Smooth muscle cell of the brain vasculature (primary cell): ENCODE results near the gene DNAJB5.
"Not testable (repeated sequence)": the region's sequence is repeated elsewhere in the genome, so short reads cannot be mapped to it uniquely, and the experiment has no call there.

Experiments used
- DNase-seq: peaks from one replicate; pipeline ENCODE4 v3.0.0-alpha.2; 2012; ENCODE audit warnings: low read depth, low spot score

DNAJB5 gene

GRCh38 chr9:34989003-34989945, at the start of gene DNAJB5:
Gene DNAJB5, plus strand, starts transcription at chr9:34989745. Its CDS starts 886 bp downstream, at chr9:34990631.
- DNase-seq, result peak; percentile 99

GRCh38 chr9:34939989-34940388, 49.6 kb upstream of the DNAJB5 start:
- DNase-seq, result not testable (repeated sequence)

- DNase-seq, result no peak
These were observed 41.1 kb upstream of the DNAJB5 start for GRCh38 chr9:34948451-34948850.

GRCh38 chr9:34954225-34954624, 35.3 kb upstream of the DNAJB5 start:
- DNase-seq, result no peak

GRCh38 chr9:34956066-34956465, 33.5 kb upstream of the DNAJB5 start:
- DNase-seq, result not testable (repeated sequence)

- no peak for DNase-seq
These were observed 32.9 kb upstream of the DNAJB5 start for GRCh38 chr9:34956648-34957047.

- no peak for DNase-seq
These were observed 31.8 kb upstream of the DNAJB5 start, which contains the start of gene PHF24 for GRCh38 chr9:34957492-34958410. Gene PHF24, plus strand, starts transcription at chr9:34958285. Its CDS starts 13,014 bp downstream, at chr9:34971299.

GRCh38 chr9:34958411-34958982, 31.0 kb upstream of the DNAJB5 start:
- DNase-seq, result no peak

GRCh38 chr9:34959461-34959860, 30.1 kb upstream of the DNAJB5 start:
- DNase-seq, result no peak

GRCh38 chr9:34961574-34962490, 27.7 kb upstream of the DNAJB5 start:
- DNase-seq, result no peak

GRCh38 chr9:34962546-34962945, 27.0 kb upstream of the DNAJB5 start:
- DNase-seq, result no peak

GRCh38 chr9:34963552-34963951, 26.0 kb upstream of the DNAJB5 start:
- DNase-seq, result no peak

GRCh38 chr9:34964458-34964857, 25.1 kb upstream of the DNAJB5 start:
- DNase-seq, result no peak

- no peak for DNase-seq
These were observed 18.3 kb upstream of the DNAJB5 start for GRCh38 chr9:34971146-34971811.

- no peak for DNase-seq
These were observed 14.9 kb upstream of the DNAJB5 start for GRCh38 chr9:34974664-34975063.

- no peak for DNase-seq
These were observed 13.1 kb upstream of the DNAJB5 start for GRCh38 chr9:34976441-34976840.

GRCh38 chr9:34976992-34977391, 12.6 kb upstream of the DNAJB5 start:
- no peak for DNase-seq

- DNase-seq, result no peak
These were observed 9.3 kb upstream of the DNAJB5 start for GRCh38 chr9:34980181-34980761.

GRCh38 chr9:34982361-34982760, 7.2 kb upstream of the DNAJB5 start:
- DNase-seq, result no peak

GRCh38 chr9:34983209-34983608, 6.3 kb upstream of the DNAJB5 start:
- DNase-seq, result no peak
